PC-3 (cell line): ENCODE measurements around the gene PRKRA.

Experiments used
- CTCF ChIP-seq: fragments of 300-600 bp; sonication (generic); conservative IDR thresholded peaks from 2 replicates; pipeline ENCODE4 v1.5.1; 2017; ENCODE audit warnings: antibody characterized with exemption, low read depth, mild to moderate bottlenecking, low read length
- EZH2phosphoT487 ChIP-seq: fragments of 300-600 bp; sonication (generic); IDR thresholded peaks from 2 replicates; pipeline ENCODE4 v1.6.1; 2018; ENCODE audit warnings: mild to moderate bottlenecking, antibody characterized with exemption, low read length, borderline replicate concordance

GRCh38 chr2:178420463-178420999 is 30.4 kb downstream of the PRKRA start:
- no peak for TF ChIP-seq EZH2phosphoT487
- no peak for TF ChIP-seq CTCF
